ENCODE results near the gene GLIS1. TPM values are rescaled to one million over a fixed set of nuclear protein-coding genes. Genes with fewer than 3 reads are reported as not detected.

Gene GLIS1
- polyA plus RNA-seq, 1 donor: 0.58 TPM

- Histone ChIP-seq H3K36me3 (ENCODE audit: control insufficient read depth, insufficient read depth, low read length) (no peaks in the 10 kb centered on the region), H3K4me1 (ENCODE audit: control insufficient read depth, insufficient read depth, low read length) (peaks cover 3% of the 10 kb centered on the region), H3K9me3 (ENCODE audit: control insufficient read depth, low read depth, low read length) (no peaks in the 10 kb centered on the region), H3K4me3 (ENCODE audit: low read length) (no peak overlapping the region), H3K27me3 (ENCODE audit: control insufficient read depth, insufficient read depth, low read length) (no peaks in the 10 kb centered on the region), H3K27ac (ENCODE audit: low read length) (no peak overlapping the region)
- DNase-seq: no peak
- no CpG with 5 or more reads among the region's 7 CpGs for WGBS (ENCODE audit: insufficient coverage, low lambda C conversion rate)
Observed at GRCh38 chr1:53595906-53596305, 143.1 kb downstream of the GLIS1 start.

GRCh38 chr1:53594391-53595180 is 144.4 kb downstream of the GLIS1 start:
- Histone ChIP-seq H3K4me1 (ENCODE audit: control insufficient read depth, insufficient read depth, low read length) (peaks cover 7% of the 10 kb centered on the region), H3K27me3 (ENCODE audit: control insufficient read depth, insufficient read depth, low read length) (no peaks in the 10 kb centered on the region)
- no peak for DNase-seq

GRCh38 chr1:53593758-53594380 is 145.1 kb downstream of the GLIS1 start:
- DNase-seq: peak; percentile 43 to 50

More at GRCh38 chr1:53594391-53595180, 144.4 kb downstream of the GLIS1 start:
- Histone ChIP-seq H3K9me3 (ENCODE audit: control insufficient read depth, low read depth, low read length) (no peaks in the 10 kb centered on the region), H3K4me3 (ENCODE audit: low read length) (no peak overlapping the region), H3K27ac (ENCODE audit: low read length) (no peak overlapping the region), H3K36me3 (ENCODE audit: control insufficient read depth, insufficient read depth, low read length) (no peaks in the 10 kb centered on the region)
- WGBS (ENCODE audit: insufficient coverage, low lambda C conversion rate): no CpG with 5 or more reads among the region's 31 CpGs

GRCh38 chr1:53592985-53593757 is 145.8 kb downstream of the GLIS1 start:
- H3K4me1 ChIP-seq (ENCODE audit: control insufficient read depth, insufficient read depth, low read length): peaks cover 7% of the 10 kb centered on the region
- no CpG with 5 or more reads among the region's 14 CpGs for WGBS (ENCODE audit: insufficient coverage, low lambda C conversion rate)
- H3K36me3 ChIP-seq (ENCODE audit: control insufficient read depth, insufficient read depth, low read length): no peaks in the 10 kb centered on the region
- H3K27ac ChIP-seq (ENCODE audit: low read length): no peak overlapping the region
- no peaks in the 10 kb centered on the region for H3K9me3 ChIP-seq (ENCODE audit: control insufficient read depth, low read depth, low read length)
- H3K27me3 ChIP-seq (ENCODE audit: control insufficient read depth, insufficient read depth, low read length): no peaks in the 10 kb centered on the region
- no peak overlapping the region for H3K4me3 ChIP-seq (ENCODE audit: low read length)
- peak in 1 of 2 donors; percentile 12 for DNase-seq

More at GRCh38 chr1:53593758-53594380, 145.1 kb downstream of the GLIS1 start:
- no peaks in the 10 kb centered on the region for H3K36me3 ChIP-seq (ENCODE audit: control insufficient read depth, insufficient read depth, low read length)
- no peaks in the 10 kb centered on the region for H3K27me3 ChIP-seq (ENCODE audit: control insufficient read depth, insufficient read depth, low read length)
- H3K9me3 ChIP-seq (ENCODE audit: control insufficient read depth, low read depth, low read length): no peaks in the 10 kb centered on the region
- WGBS (ENCODE audit: insufficient coverage, low lambda C conversion rate): no CpG with 5 or more reads among the region's 27 CpGs
- peaks cover 7% of the 10 kb centered on the region for H3K4me1 ChIP-seq (ENCODE audit: control insufficient read depth, insufficient read depth, low read length)
- H3K4me3 ChIP-seq (ENCODE audit: low read length): no peak overlapping the region
- H3K27ac ChIP-seq (ENCODE audit: low read length): no peak overlapping the region

- WGBS (ENCODE audit: insufficient coverage, low lambda C conversion rate): no CpG with 5 or more reads among the region's 6 CpGs
- DNase-seq: peak; percentile 46 to 75
- Histone ChIP-seq H3K9me3 (ENCODE audit: control insufficient read depth, low read depth, low read length) (no peaks in the 10 kb centered on the region), H3K27ac (ENCODE audit: low read length) (no peak overlapping the region), H3K27me3 (ENCODE audit: control insufficient read depth, insufficient read depth, low read length) (no peaks in the 10 kb centered on the region), H3K4me1 (ENCODE audit: control insufficient read depth, insufficient read depth, low read length) (peaks cover 7% of the 10 kb centered on the region), H3K4me3 (ENCODE audit: low read length) (no peak overlapping the region), H3K36me3 (ENCODE audit: control insufficient read depth, insufficient read depth, low read length) (no peaks in the 10 kb centered on the region)
Observed at GRCh38 chr1:53592521-53592982, 146.4 kb downstream of the GLIS1 start.

- Histone ChIP-seq H3K36me3 (ENCODE audit: control insufficient read depth, insufficient read depth, low read length) (no peaks in the 10 kb centered on the region), H3K27ac (ENCODE audit: low read length) (no peak overlapping the region)
- no peak for DNase-seq
Observed at GRCh38 chr1:53591924-53592323, 147.0 kb downstream of the GLIS1 start.

GRCh38 chr1:53590531-53591515 is 148.1 kb downstream of the GLIS1 start:
- Histone ChIP-seq H3K27ac (ENCODE audit: low read length) (peak overlapping the region; percentile 21), H3K36me3 (ENCODE audit: control insufficient read depth, insufficient read depth, low read length) (no peaks in the 10 kb centered on the region), H3K9me3 (ENCODE audit: control insufficient read depth, low read depth, low read length) (no peaks in the 10 kb centered on the region), H3K27me3 (ENCODE audit: control insufficient read depth, insufficient read depth, low read length) (no peaks in the 10 kb centered on the region), H3K4me1 (ENCODE audit: control insufficient read depth, insufficient read depth, low read length) (peaks cover 7% of the 10 kb centered on the region), H3K4me3 (ENCODE audit: low read length) (no peak overlapping the region)
- WGBS (ENCODE audit: insufficient coverage, low lambda C conversion rate): 30% methylated on average over 2 of the region's 20 CpGs
- DNase-seq: peak in 1 of 2 donors; percentile 50

More at GRCh38 chr1:53591924-53592323, 147.0 kb downstream of the GLIS1 start:
- Histone ChIP-seq H3K27me3 (ENCODE audit: control insufficient read depth, insufficient read depth, low read length) (no peaks in the 10 kb centered on the region), H3K4me3 (ENCODE audit: low read length) (no peak overlapping the region), H3K4me1 (ENCODE audit: control insufficient read depth, insufficient read depth, low read length) (peaks cover 7% of the 10 kb centered on the region), H3K9me3 (ENCODE audit: control insufficient read depth, low read depth, low read length) (no peaks in the 10 kb centered on the region)
- no CpG with 5 or more reads among the region's 4 CpGs for WGBS (ENCODE audit: insufficient coverage, low lambda C conversion rate)

- Histone ChIP-seq H3K9me3 (ENCODE audit: control insufficient read depth, low read depth, low read length) (no peaks in the 10 kb centered on the region), H3K4me1 (ENCODE audit: control insufficient read depth, insufficient read depth, low read length) (peaks cover 7% of the 10 kb centered on the region), H3K4me3 (ENCODE audit: low read length) (no peak overlapping the region), H3K27me3 (ENCODE audit: control insufficient read depth, insufficient read depth, low read length) (no peaks in the 10 kb centered on the region), H3K27ac (ENCODE audit: low read length) (no peak overlapping the region), H3K36me3 (ENCODE audit: control insufficient read depth, insufficient read depth, low read length) (no peaks in the 10 kb centered on the region)
- DNase-seq: no peak
- WGBS (ENCODE audit: insufficient coverage, low lambda C conversion rate): no CpG with 5 or more reads among the region's 4 CpGs
Observed at GRCh38 chr1:53590104-53590503, 148.9 kb downstream of the GLIS1 start.

- no CpG with 5 or more reads among the region's 11 CpGs for WGBS (ENCODE audit: insufficient coverage, low lambda C conversion rate)
- Histone ChIP-seq H3K4me3 (ENCODE audit: low read length) (no peak overlapping the region), H3K27ac (ENCODE audit: low read length) (no peak overlapping the region), H3K9me3 (ENCODE audit: control insufficient read depth, low read depth, low read length) (no peaks in the 10 kb centered on the region), H3K36me3 (ENCODE audit: control insufficient read depth, insufficient read depth, low read length) (no peaks in the 10 kb centered on the region), H3K27me3 (ENCODE audit: control insufficient read depth, insufficient read depth, low read length) (no peaks in the 10 kb centered on the region), H3K4me1 (ENCODE audit: control insufficient read depth, insufficient read depth, low read length) (peaks cover 7% of the 10 kb centered on the region)
- no peak for DNase-seq
Observed at GRCh38 chr1:53589043-53589887, 149.7 kb downstream of the GLIS1 start.
